ENCODE measurements around the gene VPS13D. TPM values are rescaled to one million over a fixed set of nuclear protein-coding genes. Genes with fewer than 3 reads are reported as not detected.
A peak's percentile ranks its signal among the peaks of the same experiment; 100 is the strongest.

VPS13D gene
- total and polyA plus RNA-seq, 2 of the 4 experiments (the other 2 are of a cell fraction), result 9.0 to 16.3 TPM

- Histone ChIP-seq H3K4me3 (ENCODE audit: insufficient read depth, low read depth, low read length) (no peak overlapping the region), H2BK120ac (ENCODE audit: low read depth, low read length) (peak overlapping the region; percentile 72), H3K9me3 (ENCODE audit: control insufficient read depth, insufficient read depth, low read length) (no peaks in the 10 kb centered on the region), H3K18ac (ENCODE audit: low read depth, low read length) (no peak overlapping the region), H4K5ac (ENCODE audit: low read depth, low read length) (no peak overlapping the region), H2BK20ac (ENCODE audit: low read depth, low read length) (peak overlapping the region; percentile 69), H4K8ac (ENCODE audit: low read depth in 2 of 2, low read length in 2 of 2) (peak overlapping the region; percentile 7 to 19; a peak in 1 of 4 replicates), H3K9me1 (ENCODE audit: insufficient read depth, low read length) (peaks cover 6% of the 10 kb centered on the region; the same call in 1 of the 2 replicates), H4K91ac (ENCODE audit: insufficient read depth, low read depth, low read length) (peak overlapping the region; percentile 69), H3K9ac (ENCODE audit: low read depth, low read length) (no peak overlapping the region), H2AK5ac (ENCODE audit: low read depth, low read length) (peak overlapping the region; percentile 47; the same call in 1 of the 2 replicates), H2AFZ (replicated peaks; ENCODE audit: low read length, poor library complexity) (no peak overlapping the region), H2AK9ac (replicated peaks; ENCODE audit: low read depth, low read length, poor library complexity) (no peak overlapping the region), H4K20me1 (ENCODE audit: insufficient read depth, low read length) (no peaks in the 10 kb centered on the region), H3K23ac (ENCODE audit: low read depth, low read length) (no peak overlapping the region), H3K4ac (ENCODE audit: low read depth, low read length) (peak overlapping the region; percentile 82), H3K56ac (ENCODE audit: extremely low read depth, insufficient read depth, low read length) (no peak overlapping the region), H3K4me2 (ENCODE audit: low read depth, low read length) (no peak overlapping the region), H3K36me3 (ENCODE audit: control insufficient read depth, insufficient read depth, low read length) (no peaks in the 10 kb centered on the region), H3K27ac (ENCODE audit: insufficient read depth, low read length) (0 out of 2 replicates have a peak overlapping the region, but pooled peaks have one; percentile 13), H3K27me3 (ENCODE audit: control insufficient read depth, insufficient read depth, low read length) (peaks cover 6% of the 10 kb centered on the region; the same call in 1 of the 2 replicates), H2BK5ac (ENCODE audit: low read depth, low read length, poor library complexity, severe bottlenecking) (peak overlapping the region; percentile 27), H3K4me1 (ENCODE audit: control insufficient read depth, insufficient read depth, low read length) (peaks cover 23% of the 10 kb centered on the region), H3K79me1 (ENCODE audit: low read depth in 1 of 2, low read length in 2 of 2) (no peaks in the 10 kb centered on the region), H3K14ac (replicated peaks; ENCODE audit: low read depth, low read length) (no peak overlapping the region; the same call in 1 of the 2 replicates), H2BK15ac (ENCODE audit: low read depth, low read length) (peak overlapping the region; percentile 18; the same call in 2 of the 3 replicates)
- ChIA-PET CTCF (no interaction called here), POLR2A (ENCODE audit: unreplicated experiment) (no interaction called here)
- 83% methylated on average over 4 of the region's 9 CpGs; no CpG with 5 or more reads in 1 of the 2 experiments for WGBS, 2 experiments (ENCODE audit: extremely low coverage in 2 of 2, insufficient read length in 1 of 2)
- intact Hi-C loops (cut with micrococcal nuclease) (loop anchor here (5.0 kb wide), 1 partner anchor 60 kb away; no protein-coding TSS in a partner anchor), in situ Hi-C loops (cut with MboI; ENCODE audit: low sequenced_read_pairs) (no loop called here), dilution Hi-C loops (cut with HindIII; ENCODE audit: low sequenced_read_pairs, unreplicated experiment) (no loop called here)
- no TSS peak for BruUV-seq (replicated peaks)
- ATAC-seq (ENCODE audit: low read depth) (no peak), DNase-seq (no peak)
- TF ChIP-seq CHD1 (IDR thresholded peaks at IDR 0.05; ENCODE audit: low read depth, low read length) (no peak), FOS (IDR thresholded peaks at IDR 0.05; ENCODE audit: low read depth, low read length) (no peak), BHLHE40 (IDR thresholded peaks at IDR 0.05; ENCODE audit: low read depth, low read length) (no peak), SMC3 (IDR thresholded peaks at IDR 0.05; ENCODE audit: low read depth, low read length) (no peak), MAFK (IDR thresholded peaks at IDR 0.05; ENCODE audit: low read depth, low read length) (no peak)
- TF ChIP-seq, protein P1, sequence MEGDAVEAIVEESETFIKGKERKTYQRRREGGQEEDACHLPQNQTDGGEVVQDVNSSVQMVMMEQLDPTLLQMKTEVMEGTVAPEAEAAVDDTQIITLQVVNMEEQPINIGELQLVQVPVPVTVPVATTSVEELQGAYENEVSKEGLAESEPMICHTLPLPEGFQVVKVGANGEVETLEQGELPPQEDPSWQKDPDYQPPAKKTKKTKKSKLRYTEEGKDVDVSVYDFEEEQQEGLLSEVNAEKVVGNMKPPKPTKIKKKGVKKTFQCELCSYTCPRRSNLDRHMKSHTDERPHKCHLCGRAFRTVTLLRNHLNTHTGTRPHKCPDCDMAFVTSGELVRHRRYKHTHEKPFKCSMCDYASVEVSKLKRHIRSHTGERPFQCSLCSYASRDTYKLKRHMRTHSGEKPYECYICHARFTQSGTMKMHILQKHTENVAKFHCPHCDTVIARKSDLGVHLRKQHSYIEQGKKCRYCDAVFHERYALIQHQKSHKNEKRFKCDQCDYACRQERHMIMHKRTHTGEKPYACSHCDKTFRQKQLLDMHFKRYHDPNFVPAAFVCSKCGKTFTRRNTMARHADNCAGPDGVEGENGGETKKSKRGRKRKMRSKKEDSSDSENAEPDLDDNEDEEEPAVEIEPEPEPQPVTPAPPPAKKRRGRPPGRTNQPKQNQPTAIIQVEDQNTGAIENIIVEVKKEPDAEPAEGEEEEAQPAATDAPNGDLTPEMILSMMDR (conservative IDR thresholded peaks at IDR 0.05; ENCODE audit: low read depth, low read length), result no peak
Observed at GRCh38 chr1:12542138-12542465, 312.3 kb downstream of the VPS13D start.
